HG02798 (cell line): ENCODE results near the gene AMPD3.

Experiments
- ATAC-seq: cut with Tn5 transposase; IDR thresholded peaks from one replicate; pipeline ENCODE4 v1.9.1; 2021; ENCODE audit warnings: mild to moderate bottlenecking; ENCODE audit not compliant: unreplicated experiment, poor library complexity

Gene AMPD3

GRCh38 chr11:10486161-10486840, 31.2 kb downstream of the AMPD3 start:
- ATAC-seq = no peak

- no peak for ATAC-seq
Observed at GRCh38 chr11:10487002-10487647, 32.1 kb downstream of the AMPD3 start.

GRCh38 chr11:10488121-10488933, 33.3 kb downstream of the AMPD3 start:
- peak; percentile 15 for ATAC-seq

GRCh38 chr11:10488934-10489691, 34.0 kb downstream of the AMPD3 start:
- ATAC-seq = peak; percentile 63

GRCh38 chr11:10490032-10490397, 35.0 kb downstream of the AMPD3 start:
- ATAC-seq = peak; percentile 29

- ATAC-seq = no peak
Observed at GRCh38 chr11:10490398-10491241, 35.6 kb downstream of the AMPD3 start.

- no peak for ATAC-seq
Observed at GRCh38 chr11:10492084-10492483, 37.0 kb downstream of the AMPD3 start.

GRCh38 chr11:10493041-10493663, 38.1 kb downstream of the AMPD3 start:
- no peak for ATAC-seq

- ATAC-seq = no peak
Observed at GRCh38 chr11:10494636-10495463, 39.8 kb downstream of the AMPD3 start.

GRCh38 chr11:10495464-10495786, 40.4 kb downstream of the AMPD3 start:
- no peak for ATAC-seq

- ATAC-seq = no peak
Observed at GRCh38 chr11:10496296-10496936, 41.4 kb downstream of the AMPD3 start.

- no peak for ATAC-seq
Observed at GRCh38 chr11:10497371-10498021, 42.4 kb downstream of the AMPD3 start.

- ATAC-seq = no peak
Observed at GRCh38 chr11:10498022-10498400, 42.9 kb downstream of the AMPD3 start.

- ATAC-seq = no peak
Observed at GRCh38 chr11:10498426-10499250, 43.6 kb downstream of the AMPD3 start.

- ATAC-seq = no peak
Observed at GRCh38 chr11:10499452-10499851, 44.4 kb downstream of the AMPD3 start.

GRCh38 chr11:10499874-10500601, 45.0 kb downstream of the AMPD3 start:
- no peak for ATAC-seq
